ENCODE measurements around the gene S100A2. TPM values are rescaled to one million over a fixed set of nuclear protein-coding genes. Genes with fewer than 3 reads are reported as not detected.

Gene S100A2
- total RNA-seq, 4 donors from 2014 or later = 127 to 519 (median 267) TPM

GRCh38 chr1:153540394-153541361, 25.0 kb downstream of the S100A2 start, which contains the start of gene S100A5:
TSS of gene S100A5 (minus strand) at chr1:153540934. CDS start at chr1:153540191, 743 bp downstream.
- 56% methylated on average over 11 of the region's 11 CpGs for WGBS
- Histone ChIP-seq H3K4me1 (peaks cover 94% of the 10 kb centered on the region), H3K9me3 (no peaks in the 10 kb centered on the region), H3K4me3 (no peak within 1 kb of the TSS), H3K27ac (peak within 1 kb of the TSS; percentile 71), H3K36me3 (no peaks in the 10 kb centered on the region), H3K27me3 (no peaks in the 10 kb centered on the region)
- no peak for TF ChIP-seq POLR2AphosphoS5 (IDR thresholded peaks at IDR 0.05)
- no peak for DNase-seq (ENCODE audit: low spot score in 2 of 2)

- Histone ChIP-seq H3K27ac (peak overlapping the region; percentile 71), H3K9me3 (no peaks in the 10 kb centered on the region), H3K4me3 (no peak overlapping the region), H3K36me3 (no peaks in the 10 kb centered on the region), H3K27me3 (no peaks in the 10 kb centered on the region), H3K4me1 (peaks cover 96% of the 10 kb centered on the region)
- DNase-seq (ENCODE audit: low spot score in 2 of 2) = no peak
- 81% methylated on average over 4 of the region's 4 CpGs for WGBS
- TF ChIP-seq CTCF (IDR thresholded peaks at IDR 0.05) (no peak), EP300 (IDR thresholded peaks at IDR 0.05) (no peak)
These were observed 26.1 kb downstream of the S100A2 start for GRCh38 chr1:153539395-153540093.

DNA sequence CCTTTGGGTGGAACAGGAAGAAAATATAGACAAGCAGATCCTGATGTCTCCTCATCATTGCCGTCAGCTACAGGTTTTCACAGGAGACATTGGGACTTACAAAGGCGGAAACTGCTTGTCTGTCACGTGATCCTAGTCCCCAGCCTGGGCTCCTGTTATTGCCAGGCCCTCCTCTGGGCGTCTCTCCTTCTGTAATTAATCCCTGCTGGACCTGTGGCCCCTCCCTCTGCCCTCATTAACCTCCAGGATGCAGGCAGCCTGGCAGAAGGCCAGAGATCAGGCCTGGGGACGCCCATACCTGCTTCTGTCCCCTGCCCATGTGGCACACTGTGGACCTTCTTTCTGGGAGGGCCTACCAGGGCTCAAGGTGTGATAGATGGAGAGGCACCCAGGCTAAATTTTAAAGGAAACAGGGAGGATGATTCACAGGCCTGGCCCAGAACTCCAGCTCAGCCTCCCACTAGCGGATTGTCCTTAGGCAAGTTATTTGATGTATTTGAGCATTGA, 27.3 kb downstream of the S100A2 start:
- no peaks in the 10 kb centered on the region for H3K27me3 ChIP-seq
- no peak for TF ChIP-seq EP300 (IDR thresholded peaks at IDR 0.05)
- TF ChIP-seq POLR2A (IDR thresholded peaks at IDR 0.05) = no peak
- TF ChIP-seq CTCF (IDR thresholded peaks at IDR 0.05) = no peak
- TF ChIP-seq POLR2AphosphoS5 (IDR thresholded peaks at IDR 0.05) = no peak
- DNase-seq (ENCODE audit: low spot score in 2 of 2) = no peak

GRCh38 chr1:153537376-153537730, 28.3 kb downstream of the S100A2 start:
- no peak for DNase-seq (ENCODE audit: low spot score in 2 of 2)
- no peaks in the 10 kb centered on the region for H3K36me3 ChIP-seq
- 100% methylated on average over 6 of the region's 6 CpGs for WGBS
- TF ChIP-seq CTCF (IDR thresholded peaks at IDR 0.05) (no peak), EP300 (IDR thresholded peaks at IDR 0.05) (no peak), POLR2A (IDR thresholded peaks at IDR 0.05) (no peak), POLR2AphosphoS5 (IDR thresholded peaks at IDR 0.05) (no peak)
- no peaks in the 10 kb centered on the region for H3K9me3 ChIP-seq
- H3K4me1 ChIP-seq = peaks cover 96% of the 10 kb centered on the region
- no peaks in the 10 kb centered on the region for H3K27me3 ChIP-seq
- H3K4me3 ChIP-seq = no peak overlapping the region
- no peak overlapping the region for H3K27ac ChIP-seq

More for the DNA sequence above, 27.3 kb downstream of the S100A2 start:
- Histone ChIP-seq H3K36me3 (no peaks in the 10 kb centered on the region), H3K27ac (peak overlapping the region; percentile 57), H3K9me3 (no peaks in the 10 kb centered on the region), H3K4me1 (peaks cover 96% of the 10 kb centered on the region), H3K4me3 (no peak overlapping the region)
- 20% methylated on average over 6 of the region's 6 CpGs for WGBS

DNA sequence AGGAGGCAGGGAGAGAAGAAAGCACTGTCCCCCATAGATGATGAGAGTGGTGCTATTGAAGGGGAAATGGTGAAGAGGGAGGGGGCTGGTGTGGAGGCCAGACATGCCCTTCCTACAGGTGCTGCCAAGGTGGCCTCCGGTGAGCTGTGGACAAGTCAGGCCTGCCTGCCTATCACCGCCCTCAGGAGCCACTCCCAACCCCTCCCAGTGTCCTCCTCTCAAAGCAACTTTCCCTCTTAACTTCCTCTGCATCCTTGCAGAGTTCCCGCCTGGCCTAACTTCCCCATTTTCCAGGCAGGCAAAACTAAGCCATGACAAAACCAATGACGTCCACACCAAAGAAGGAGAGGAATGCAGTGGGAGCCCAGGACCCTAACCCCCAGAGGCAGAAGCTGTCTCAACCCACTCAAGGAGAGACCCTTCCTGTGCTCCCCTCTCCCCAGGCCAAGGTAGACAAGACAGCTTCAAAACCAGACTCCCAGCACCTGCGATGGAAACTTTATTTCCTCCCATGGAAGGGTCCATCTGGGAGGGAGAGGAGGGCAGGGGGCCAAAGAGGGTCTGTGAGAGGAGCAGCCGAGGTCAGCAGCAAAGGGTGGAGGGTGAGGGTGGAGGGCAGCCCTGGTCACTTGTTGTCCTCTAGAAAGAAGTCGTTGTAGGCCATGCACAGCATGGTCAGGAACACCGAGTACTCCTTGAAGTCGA, 28.8 kb downstream of the S100A2 start:
- H3K4me1 ChIP-seq = peaks cover 91% of the 10 kb centered on the region
- TF ChIP-seq POLR2AphosphoS5 (IDR thresholded peaks at IDR 0.05) = no peak
- no peak for TF ChIP-seq CTCF (IDR thresholded peaks at IDR 0.05)
- TF ChIP-seq EP300 (IDR thresholded peaks at IDR 0.05) = no peak
- TF ChIP-seq POLR2A (IDR thresholded peaks at IDR 0.05) = no peak
- no peaks in the 10 kb centered on the region for H3K36me3 ChIP-seq
- H3K4me3 ChIP-seq = peak overlapping the region; percentile 80
- no peaks in the 10 kb centered on the region for H3K9me3 ChIP-seq
- 59% methylated on average over 7 of the region's 9 CpGs for WGBS
- peak in 1 of 2 donors; percentile 76 for DNase-seq (ENCODE audit: low spot score in 2 of 2)
- H3K27me3 ChIP-seq = no peaks in the 10 kb centered on the region
- peak overlapping the region; percentile 99 for H3K27ac ChIP-seq
